Activated gamma-delta T cell treated with Interleukin-2 at 50 U/mL for 16 hours (primary cell): ENCODE results near the gene TEX22.

Experiments used
- DNase-seq: peaks from one replicate; pipeline ENCODE4 v3.0.0-alpha.2; 2020

Gene TEX22

GRCh38 chr14:105409364-105409763 is 11.0 kb downstream of the TEX22 start:
- no peak for DNase-seq

- no peak for DNase-seq
Measured at GRCh38 chr14:105410642-105411016, 12.3 kb downstream of the TEX22 start.

- DNase-seq = no peak
Measured at GRCh38 chr14:105411017-105411941, 12.9 kb downstream of the TEX22 start.

DNA sequence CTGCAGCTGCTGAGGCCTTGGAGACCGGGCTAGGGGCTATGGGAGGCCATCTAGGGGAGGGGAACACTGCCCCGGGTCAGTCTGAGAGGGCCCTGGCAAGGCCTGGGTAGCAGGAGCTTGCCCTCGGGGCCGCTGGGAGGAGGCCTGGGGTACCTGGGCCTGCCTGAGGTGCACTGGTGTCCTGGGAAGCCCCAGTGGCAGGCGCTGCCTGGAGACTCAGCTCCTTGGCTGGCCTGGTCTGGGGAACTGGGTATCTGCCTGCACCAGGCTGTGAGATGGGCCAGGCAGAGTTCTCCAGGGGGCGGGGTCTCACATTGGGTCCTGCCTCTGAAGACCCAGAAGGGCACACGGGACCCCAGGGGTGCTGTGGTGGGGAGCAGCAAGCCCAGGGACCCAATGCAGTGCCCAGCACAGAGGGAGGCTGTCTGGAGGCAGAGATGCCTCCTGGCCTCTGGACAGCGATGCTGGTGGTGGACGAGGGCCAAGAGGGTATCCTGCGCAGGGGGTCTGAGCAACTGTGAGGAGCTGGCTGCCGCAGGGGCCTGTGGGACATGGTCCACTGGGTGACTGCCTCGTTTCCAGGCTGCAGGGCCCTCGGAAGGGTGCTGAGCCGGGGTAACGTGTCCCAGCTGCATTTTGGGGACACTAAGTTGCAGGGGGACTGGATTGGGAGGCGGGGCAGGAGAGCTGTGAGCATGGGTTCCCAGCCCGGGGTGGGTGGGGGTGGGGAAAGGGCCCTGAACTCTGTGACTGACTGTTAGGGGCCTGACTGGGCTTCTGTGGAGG is 13.8 kb downstream of the TEX22 start:
- no peak for DNase-seq

DNA sequence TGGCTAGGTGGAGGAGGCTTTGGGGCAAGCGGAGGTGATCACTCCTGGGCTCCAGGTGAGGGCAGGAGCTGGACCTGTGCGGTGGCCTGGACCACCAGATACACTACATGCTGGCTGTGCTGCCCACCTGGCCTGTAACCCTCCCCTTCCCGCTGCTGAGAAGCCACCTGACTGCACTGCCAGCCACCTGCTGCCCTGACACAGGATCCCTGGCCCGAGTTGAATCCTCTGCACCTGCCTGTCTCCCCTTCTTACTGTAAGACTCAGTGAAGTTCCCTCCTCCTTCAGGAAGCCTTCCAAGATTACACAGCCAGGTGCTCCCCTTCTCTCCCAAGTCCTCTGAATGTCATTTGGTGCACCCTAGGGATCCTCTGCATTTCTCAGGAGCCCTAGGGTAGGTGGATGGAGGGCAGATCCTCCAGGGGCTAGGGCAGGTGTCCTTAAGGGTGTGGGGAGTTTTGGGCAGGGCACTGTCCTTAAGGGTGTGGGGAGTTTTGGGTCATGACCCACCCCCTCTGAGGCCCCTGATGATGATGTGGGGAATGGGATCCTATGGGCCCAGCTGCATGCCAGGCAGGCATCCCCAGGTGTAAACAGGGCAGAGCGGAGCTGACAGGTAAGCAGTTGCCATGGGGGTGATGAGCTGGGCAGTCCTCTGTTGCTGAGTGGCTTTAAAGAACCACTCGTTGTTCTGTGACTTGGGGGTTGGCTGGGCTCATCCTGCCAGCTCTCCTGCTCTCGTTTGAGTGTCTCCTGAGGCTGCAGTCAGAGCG is 14.6 kb downstream of the TEX22 start:
- no peak for DNase-seq

DNA sequence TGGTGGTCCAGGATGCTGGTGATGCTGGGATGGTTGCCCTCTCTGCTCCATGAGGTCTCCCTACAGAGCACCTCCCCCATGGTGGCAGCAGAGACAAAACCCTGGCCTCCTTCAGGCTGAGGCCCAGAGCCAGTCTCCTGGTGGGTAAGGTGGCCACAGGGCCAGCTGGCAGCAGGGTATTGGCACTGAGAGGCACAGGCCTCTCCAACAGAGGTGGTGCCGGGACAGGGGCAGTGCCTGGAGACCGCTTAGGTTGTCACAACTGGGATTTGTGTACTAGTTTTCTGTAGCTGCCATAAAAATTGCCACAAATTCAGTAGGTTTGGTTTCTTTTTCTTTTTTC is 15.2 kb downstream of the TEX22 start:
- no peak for DNase-seq

GRCh38 chr14:105414456-105415371 is 16.4 kb downstream of the TEX22 start:
- peak; percentile 44 for DNase-seq

- no peak for DNase-seq
Measured at GRCh38 chr14:105415481-105416428, 17.4 kb downstream of the TEX22 start.

DNA sequence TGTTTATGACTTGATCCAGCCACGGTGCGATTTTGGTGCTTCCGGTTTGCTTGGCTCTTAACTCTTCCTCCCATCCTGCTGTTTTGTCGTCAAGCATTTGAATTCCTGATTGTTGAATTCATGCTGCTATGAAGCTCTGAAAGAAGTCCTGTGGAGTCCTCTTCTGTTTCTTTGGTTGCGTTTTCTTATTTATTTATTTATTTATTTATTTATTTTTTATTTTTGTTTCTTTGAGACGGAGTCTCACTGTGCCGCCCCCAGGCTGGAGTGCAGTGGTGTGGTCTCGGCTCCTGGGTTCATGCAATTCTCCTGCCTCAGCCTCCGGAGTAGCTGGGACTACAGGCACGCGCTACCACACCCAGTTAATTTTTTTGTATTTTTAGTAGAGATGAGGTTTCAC is 18.3 kb downstream of the TEX22 start:
- DNase-seq = no peak

DNA sequence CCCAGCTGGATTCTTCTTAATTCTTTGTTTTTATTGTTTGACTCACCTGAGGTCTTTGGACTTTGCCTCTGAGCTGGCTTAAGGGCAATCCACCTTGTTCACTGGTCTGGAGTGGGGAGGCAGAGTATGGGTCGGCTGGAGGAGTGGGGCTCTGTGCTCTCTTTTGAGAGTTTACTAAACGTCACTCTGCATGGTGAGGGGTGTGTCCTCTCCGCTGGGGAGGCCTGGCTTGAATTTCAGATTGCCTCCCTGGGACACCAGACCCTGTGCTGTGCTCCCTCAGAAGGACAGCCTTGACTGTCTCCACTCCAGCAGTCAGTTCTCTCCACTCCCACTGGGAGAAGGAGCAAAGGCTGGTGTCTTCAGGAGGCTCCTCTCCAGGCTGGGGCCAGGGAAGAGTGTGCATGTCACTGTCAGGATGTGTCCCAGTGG is 19.4 kb downstream of the TEX22 start:
- DNase-seq = no peak

DNA sequence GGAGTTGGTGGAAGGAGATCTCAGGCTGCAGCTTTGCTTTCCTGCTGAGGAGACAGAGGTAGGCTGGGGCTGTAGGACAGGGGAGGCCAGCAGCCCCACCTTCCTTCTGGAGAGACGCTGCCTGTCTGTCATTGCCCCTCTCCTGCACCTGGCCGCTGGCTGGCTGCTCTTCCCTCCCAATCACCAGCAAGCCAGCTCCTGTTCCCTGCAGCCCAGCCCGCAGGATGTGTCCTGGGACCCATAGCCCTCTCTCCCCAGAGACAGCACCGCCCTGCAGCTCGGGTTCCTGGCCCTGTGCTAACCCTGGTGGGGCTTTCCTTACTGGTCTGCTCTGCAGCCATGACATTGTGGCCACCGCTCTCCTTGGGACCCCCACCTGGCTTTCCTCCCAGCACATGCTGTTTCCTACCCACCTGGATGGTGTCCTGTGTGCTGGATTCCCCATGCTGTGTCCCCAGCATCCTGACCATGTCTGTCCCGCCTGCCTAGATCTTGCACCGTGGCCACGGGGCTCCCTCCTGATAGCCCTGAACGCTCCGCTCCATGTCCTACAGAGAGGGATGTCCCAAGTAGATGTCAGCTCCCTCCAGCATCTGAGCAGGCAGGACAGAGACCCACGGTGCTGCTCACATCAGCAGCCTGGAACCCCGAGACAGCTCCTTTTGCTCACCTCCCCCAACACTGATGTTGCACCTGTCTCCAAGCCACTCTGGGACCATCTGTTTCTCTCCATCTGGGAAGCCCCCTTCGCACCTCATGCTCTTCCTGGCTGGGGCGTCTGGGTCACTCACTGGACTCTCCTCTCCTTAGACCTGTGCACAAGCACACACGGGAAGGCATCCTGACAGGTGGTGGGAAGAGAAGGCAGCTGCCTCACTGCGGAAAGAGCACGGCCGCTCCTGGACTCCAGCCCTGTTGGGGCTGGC is 20.2 kb downstream of the TEX22 start:
- no peak for DNase-seq

DNA sequence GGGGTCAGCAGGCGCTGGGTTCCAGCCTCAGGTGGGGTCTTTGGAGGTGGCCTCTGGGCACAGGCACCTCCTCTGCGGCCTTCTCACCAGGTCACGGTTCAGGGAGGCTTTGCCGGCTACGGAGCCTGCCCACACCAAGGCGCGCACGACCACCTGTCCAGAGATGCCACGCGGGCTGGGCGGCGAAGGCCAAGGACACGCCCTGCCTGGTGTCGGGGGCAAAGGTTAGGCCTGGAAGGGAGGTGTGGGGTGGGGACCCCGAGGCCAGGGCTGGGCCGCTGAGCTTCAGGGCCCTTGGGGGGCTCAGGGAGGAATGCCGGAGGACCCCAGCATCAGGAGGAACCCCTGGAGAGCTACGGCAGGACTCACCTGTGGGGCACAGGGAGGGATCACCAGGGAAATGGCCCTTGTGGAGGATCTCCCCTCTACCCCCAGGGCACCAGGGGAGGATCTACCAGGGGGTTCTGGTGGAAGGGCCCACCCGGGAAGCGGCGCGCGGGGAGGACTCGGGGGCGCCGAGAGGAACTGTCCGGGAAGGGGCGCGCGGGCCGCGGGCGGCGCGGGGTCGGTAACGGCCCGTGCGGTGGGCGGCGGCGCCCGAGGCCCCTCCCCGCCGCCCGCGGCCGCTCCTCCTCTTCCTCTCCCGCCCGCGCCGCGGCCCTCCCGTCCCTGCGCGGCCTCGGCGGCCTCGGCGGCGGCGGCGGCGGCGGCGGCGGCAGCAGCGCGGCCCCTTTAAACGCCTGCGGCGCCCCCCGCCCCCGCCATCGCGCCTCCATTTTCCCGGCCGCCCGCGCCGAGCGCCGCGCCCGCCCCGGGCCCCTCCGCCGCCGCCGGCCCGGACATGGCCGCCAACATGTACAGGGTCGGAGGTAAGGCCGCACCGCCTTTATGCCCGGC is 21.1 kb downstream of the TEX22 start, which contains the start of gene MTA1:
MTA1 (plus strand) TSS at position 633 of the 897 bp plus-strand sequence; CDS start at position 842, 209 bp downstream.
- DNase-seq = peak; percentile 35

DNA sequence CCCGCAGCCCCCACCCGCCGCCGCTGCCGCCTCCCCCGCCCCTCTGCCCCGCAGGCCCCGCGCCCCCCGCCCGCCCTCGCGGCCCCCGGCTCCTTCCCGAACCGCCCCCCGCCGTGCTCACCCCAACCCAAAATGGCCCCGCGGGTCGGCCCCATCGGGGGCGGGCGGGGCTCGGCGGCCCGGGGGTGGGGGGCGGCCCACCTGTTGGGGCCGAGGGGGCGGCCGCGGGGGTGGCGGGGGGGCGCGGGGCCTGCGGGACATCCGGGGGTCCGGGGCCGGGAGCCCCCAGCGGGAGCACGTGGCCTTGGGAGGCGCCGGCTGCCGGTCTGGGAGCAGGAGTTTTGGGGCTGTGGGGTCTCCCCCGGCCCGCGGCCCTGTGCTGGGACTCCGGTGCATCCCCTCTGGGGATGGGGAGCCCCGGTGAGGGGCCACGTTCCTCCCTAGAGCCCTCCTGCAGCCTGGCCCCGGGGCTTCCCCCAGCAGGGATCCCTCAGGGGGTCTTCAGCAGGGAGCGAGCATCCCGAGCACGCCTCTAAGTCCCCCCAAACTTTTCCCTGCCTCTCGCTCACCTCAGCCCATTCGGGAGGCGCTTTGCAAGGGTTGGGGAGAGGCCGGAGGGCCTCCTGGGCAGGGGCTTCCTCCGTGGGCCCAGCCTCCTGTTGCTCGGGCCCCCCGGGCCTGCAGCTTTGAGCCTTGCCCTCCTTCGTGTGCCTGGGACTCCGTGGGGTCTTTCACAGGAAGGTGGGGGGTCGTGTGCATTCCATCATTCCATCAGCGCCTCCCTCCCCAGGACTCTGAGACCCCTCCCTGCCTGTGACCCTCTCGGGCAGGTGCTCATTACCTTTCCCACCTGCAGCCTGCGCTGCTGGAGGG is 22.0 kb downstream of the TEX22 start:
- DNase-seq = no peak

DNA sequence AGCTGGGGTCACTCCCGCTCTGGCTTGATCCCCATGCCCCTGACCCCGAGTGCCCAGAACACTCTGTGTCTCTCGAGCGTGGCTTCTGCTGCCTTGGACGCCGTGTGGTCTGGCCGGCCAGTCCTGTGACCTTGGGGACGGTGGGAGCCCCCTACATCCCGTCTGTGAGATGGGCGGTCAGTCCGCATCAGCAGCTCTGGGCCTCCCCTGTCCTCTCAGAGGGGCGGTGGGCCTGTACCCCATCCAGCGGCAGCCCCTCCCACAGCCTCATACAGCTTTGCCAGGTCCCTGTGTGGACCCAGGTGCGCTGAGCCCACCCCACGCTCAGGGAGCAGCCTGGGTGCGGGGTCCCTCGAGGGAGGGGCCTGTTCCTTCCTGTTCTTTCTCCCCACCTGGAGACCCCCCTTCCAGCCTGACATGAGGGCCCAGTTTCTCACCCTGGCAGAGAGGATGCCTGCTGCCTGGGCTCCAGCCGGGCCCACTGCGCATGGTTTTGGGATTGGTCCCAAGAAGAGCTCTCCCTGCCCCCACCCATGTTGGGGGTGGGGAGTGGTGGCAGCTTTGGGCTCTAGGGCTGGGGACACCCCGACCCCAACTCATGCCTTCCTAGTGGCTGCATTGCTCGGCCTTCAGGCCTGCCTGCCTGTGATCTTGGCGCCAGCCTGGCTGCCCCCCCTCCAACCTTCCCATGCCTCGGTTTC is 22.8 kb downstream of the TEX22 start:
- DNase-seq = no peak

GRCh38 chr14:105421723-105422615 is 23.6 kb downstream of the TEX22 start:
- DNase-seq = no peak
